Stimulated activated CD4-positive, alpha-beta T cell treated with anti-CD3 and anti-CD28 coated beads, Interleukin-15, amount 100 ng/mL, for 24 hours (primary cell): Measurements from ENCODE around the gene SOWAHC.
A peak's percentile ranks its signal among the peaks of the same experiment; 100 is the strongest.
"Not testable (repeated sequence)": the region's sequence is repeated elsewhere in the genome, so short reads cannot be mapped to it uniquely, and the experiment has no call there.

Source experiments
- DNase-seq: peaks from one replicate; pipeline ENCODE4 v3.0.0-alpha.2; 2020

The SOWAHC gene, protein sequence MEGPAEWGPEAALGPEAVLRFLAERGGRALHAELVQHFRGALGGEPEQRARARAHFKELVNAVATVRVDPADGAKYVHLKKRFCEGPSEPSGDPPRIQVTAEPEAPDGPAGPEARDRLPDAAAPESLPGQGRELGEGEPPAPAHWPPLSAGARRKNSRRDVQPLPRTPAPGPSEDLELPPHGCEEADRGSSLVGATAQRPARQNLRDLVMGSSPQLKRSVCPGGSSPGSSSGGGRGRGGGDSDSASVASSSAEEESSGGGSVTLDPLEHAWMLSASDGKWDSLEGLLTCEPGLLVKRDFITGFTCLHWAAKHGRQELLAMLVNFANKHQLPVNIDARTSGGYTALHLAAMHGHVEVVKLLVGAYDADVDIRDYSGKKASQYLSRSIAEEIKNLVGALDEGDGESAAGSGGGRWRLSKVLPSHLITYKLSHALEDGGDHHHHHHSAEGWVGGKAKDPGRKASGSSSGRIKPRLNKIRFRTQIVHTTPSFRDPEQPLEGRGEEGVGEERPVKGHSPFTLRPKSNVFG

DNA sequence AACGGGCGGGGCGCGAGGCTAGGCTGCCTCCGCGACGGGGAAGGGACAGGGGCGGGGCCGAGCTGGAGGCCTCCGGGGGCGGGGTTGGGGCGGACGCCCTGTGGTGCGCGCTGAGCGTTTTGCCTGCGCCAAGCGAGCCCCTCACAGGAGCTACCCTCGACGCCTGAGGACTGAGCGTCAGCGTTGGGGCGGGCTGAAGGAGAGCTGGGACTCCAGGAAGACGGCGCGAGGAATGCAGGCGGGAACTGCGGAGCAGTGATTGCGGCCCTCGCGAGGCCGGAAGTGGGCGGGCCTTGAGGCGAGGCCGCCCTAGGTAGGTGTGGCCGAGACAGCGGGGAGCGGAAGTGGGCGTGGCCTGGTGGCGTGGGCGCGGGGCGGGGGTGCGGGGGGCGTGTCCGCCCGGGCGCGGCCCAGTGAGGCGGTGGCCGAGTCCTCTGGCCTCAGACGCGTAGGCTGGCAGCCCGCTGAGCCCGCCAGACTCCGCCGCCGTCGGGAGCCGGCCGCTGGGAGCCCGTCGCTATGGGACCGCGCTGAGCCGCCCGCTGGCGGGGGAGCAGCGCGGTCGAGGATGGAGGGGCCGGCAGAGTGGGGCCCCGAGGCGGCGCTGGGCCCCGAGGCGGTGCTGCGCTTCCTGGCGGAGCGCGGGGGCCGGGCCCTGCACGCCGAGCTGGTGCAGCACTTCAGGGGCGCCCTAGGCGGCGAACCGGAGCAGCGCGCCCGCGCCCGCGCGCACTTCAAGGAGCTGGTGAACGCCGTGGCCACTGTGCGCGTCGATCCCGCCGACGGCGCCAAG lies at the start of gene SOWAHC, which contains the start of gene SEPTIN10:
TSS of gene SOWAHC (plus strand) at position 443 of the 793 bp plus-strand sequence. CDS start at position 569, 126 bp downstream.
TSS of gene SEPTIN10 (minus strand) at position 45 of the 793 bp plus-strand sequence. CDS start 139 bp downstream, outside the sequence.
- peak; percentile 84 for DNase-seq

DNA sequence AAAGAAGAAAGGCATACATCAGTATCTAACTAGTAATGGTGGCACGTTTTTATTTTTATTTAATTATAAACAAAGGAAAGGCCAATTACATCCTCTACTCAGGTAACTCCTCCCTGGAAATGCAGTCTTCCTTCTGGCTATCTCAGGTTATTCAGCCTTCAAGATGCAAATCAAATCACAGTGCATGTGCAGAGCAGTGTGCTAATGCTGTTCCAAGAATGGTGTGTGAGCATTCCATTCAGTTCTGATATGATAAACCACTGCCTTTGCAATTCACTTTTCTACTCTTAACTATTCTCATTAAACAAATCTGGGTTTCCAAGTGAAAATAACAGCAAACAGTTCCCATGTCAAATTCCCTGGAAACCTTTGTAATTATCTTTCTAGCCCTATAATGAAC lies 38.8 kb upstream of the SOWAHC start:
- DNase-seq, result no peak

DNA sequence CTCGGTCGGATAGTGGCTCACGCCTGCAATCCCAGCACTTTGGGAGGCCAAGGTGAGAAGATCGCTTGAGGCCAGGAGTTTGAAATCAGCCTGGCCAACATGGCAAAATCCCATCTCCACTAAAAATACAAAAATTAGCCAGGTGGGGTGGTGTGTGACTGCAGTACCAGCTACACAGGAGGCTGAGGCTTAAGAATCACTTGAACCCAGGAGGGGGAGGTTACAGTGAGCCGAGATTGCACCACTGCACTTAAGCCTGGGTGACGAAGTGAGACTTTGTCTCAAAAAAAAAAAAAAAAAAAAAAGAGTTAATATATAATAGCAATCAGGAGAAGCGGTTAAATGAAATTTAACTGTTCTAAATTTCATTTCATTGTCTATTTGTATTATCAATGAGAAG lies 36.5 kb upstream of the SOWAHC start:
- not testable (repeated sequence) for DNase-seq

DNA sequence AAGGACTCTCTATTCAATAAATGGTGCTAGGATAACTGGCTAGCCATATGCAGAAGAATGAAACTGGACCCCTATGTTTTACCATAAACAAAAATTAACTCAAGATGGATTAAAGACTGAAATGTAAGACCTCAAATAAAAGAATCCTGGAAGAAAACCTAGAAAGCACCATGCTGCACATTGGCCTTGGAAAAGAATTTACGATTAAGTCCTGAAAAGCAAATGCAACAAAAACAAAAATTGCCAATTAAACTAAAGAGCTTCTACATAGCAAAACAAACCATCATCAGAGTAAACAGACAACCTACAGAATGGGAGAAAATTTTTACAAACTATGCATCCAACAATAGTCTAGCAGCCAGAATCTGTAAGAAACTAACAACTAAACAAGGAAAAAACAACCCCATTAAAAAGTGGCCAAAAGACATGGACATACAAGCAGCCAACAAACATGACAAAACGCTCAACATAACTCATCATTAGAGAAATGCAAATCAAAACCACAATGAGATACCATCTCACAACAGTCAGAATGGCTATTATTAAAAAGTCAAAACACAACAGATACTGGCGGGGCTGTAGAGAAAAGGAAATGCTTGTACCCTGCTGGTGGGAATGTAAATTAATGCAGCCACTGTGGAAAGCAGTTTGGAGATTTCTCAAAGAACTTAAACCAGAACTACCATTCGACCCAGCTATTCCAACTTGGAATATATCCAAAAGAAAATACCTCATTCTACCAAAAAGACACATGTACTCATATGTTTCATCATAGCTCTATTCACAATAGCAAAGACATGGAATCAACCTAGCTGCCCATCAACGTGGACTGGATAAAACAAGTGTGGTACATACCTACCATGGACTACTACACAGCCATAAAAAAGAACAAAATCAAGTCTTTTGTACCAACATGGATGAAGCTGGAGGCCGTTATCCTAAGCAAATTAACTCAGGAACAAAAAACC lies 31.0 kb upstream of the SOWAHC start:
- DNase-seq, result no peak

DNA sequence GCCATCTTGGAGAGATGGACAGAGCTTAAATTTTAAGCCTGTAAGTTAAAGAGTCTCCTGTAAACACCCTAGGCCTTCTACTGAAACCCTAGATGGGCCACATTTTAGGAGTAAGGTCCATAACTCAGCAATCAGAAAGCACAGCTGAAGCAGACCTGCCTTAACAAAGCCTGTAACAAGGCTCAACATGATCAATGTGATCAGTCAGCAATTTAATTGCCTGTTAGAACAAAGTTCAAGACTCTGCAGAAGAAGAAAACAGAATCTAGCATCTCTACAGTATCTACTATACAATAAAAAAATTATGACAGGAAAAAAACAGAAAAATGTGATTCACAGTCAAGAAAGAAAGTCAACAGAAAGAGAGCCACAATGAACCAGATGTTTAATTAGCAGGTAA lies 27.5 kb upstream of the SOWAHC start:
- no peak for DNase-seq

DNA sequence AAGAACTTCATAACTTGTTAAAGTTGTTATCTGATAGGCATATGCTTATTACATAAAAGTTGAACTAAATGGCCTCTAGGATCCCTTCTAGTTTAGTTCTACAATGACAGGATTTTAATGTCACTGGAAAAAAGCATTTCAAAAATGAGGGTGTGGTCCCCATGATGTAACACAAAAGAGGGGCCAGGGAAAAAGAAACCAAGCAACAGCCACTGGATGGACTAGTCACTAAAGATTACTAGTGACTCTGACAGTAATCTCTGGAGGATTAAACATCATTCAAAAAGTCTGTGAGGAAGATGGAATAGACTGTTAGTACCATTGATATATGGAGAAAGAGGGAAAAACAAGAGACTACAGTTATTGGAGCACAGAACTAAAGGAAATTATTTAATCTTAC lies 23.0 kb upstream of the SOWAHC start:
- DNase-seq, result no peak

DNA sequence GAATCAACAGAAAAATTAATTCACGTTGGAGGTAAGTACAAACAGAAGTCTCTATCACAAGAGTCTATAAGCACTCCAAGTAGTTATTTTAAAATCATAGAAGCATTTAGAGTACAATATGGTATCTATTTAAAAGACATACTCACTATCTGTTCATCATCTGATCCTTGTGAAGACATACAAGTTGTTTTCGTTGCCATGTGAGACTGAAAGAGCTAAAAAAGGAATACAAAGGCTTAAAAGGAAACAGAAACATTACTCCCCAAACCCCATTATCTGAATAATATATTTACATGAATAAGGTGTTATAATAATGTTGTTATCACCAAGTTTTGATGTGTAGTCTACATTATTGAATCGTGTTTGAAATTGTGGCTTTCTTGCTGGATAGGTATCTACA lies 21.3 kb upstream of the SOWAHC start:
- DNase-seq, result no peak

DNA sequence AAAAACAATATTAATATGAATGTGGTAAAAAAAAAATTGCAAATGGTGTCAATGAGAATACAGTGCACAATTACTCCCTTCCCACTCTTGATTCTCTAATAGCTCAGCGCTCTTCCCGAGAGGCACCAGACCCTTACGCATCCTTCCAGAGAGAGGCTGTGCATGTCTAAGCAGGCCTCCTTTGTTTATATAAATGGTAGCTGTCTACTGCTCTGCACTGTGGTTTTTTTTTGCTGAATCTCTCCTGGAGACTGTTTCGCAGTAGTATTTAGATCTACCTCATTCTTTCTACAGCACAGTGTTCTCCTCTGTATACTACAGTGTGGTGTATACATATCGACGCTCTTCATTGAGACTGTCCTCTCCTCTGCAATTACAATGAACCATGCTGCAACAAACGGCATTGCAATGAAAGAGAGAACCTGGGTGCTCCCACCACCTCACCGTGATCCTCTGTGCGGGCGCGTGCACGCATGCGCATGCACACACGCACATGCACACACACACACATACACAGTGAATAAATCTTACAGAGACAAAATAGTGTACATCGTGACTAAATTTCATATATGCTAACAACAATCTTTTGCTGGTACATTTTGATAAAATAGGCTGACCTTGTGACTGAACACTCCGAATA lies 19.8 kb upstream of the SOWAHC start:
- no peak for DNase-seq

DNA sequence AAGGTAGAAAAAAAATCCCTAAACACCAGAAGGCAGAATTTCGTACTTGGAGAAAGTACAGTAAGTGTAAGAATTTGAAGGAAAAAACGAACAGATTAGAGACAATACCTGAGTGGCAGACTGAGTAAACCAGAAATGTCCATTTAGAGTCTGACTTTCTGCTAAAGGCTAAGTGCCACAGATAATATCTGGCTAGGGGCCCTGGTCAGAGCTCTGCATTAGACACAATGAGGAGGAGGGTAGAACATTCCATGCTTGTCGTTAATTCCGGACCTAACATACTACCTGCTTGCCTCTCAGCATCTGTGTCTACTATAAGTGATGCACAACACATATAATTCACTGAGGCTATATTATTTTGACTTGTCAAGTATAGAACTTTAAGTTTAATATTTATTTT lies 18.5 kb upstream of the SOWAHC start:
- DNase-seq, result no peak

DNA sequence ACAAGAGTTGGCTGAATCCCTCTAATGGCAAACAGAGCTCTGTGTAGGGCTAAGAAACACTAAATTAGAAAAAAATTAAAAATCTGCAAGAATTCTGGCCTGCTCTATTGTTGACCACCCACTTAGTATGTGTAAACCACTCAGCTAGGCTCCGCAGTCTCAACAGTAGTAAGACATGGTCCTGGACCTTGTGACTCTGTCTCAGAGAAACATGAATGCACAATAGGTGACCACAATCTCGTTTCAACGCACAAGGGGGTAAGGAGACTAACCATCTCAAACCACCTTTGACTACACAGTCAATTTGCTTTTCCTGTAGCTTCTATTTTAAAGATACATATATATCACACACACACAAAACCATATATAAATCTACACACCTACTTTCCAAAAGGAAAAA lies 16.9 kb upstream of the SOWAHC start:
- no peak for DNase-seq

DNA sequence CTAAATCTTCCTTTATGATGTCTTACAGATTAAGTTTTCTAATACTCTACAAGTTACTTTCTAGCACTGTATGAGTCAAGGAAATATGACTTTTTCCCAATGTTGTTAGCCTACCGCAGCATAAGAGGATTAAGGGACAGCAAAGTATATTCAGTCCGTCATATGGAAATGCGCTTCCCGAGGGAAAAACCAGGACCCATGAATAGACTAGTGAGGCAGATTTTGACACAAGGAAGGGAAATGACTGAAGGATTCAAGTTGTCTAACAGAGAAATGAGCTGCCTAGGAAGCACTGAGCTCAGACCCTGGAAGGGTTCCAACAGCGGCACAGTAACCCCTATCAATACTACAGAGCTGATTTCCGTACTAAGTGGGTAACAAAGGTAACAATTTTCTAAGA lies 12.4 kb upstream of the SOWAHC start:
- no peak for DNase-seq

DNA sequence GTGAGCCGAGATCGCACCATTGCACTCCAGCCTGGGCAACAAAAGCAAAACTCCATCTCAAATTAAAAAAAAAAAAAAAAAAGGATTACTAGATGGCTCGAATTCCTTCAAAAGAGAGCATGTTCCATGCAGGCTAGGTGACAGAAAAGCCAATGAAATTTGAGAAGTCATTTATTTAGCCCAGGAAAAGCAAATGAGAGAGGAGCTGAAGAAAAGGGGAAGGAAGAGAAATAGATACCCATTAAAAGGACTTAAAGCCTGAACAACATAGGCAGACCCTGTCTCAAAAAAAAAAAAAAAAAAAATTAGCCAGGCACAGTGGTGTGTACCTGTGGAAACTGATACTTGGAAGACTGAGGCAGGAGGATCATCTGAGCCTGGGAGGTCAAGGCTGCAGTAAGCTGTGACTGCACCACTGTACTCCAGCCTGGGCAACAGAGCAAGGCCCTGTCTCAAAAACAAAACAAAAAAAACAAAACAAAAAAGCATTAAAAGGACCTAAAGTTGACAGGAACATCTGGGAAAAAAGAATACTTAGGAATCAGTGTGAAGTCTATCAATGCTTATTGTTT lies 11.5 kb upstream of the SOWAHC start:
- DNase-seq, result no peak

DNA sequence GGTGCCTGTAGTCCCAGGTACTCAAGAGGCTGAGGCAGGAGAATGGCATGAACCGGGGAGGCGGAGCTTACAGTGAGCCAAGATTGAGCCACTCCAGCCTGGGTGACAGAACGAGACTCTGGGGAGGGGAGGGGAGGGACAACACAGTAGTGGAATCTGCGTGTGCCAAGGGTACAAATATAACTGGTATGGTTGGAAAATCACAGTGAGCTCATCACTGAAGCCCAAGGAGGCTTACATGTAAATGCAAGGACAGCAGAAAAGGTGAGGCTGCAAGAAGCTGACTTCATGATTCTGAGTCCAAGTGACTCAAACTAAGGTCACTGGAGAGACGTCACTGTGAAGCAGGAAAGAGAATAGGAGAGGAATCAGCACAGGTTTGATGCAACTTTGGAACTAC lies 9.6 kb upstream of the SOWAHC start:
- no peak for DNase-seq

DNA sequence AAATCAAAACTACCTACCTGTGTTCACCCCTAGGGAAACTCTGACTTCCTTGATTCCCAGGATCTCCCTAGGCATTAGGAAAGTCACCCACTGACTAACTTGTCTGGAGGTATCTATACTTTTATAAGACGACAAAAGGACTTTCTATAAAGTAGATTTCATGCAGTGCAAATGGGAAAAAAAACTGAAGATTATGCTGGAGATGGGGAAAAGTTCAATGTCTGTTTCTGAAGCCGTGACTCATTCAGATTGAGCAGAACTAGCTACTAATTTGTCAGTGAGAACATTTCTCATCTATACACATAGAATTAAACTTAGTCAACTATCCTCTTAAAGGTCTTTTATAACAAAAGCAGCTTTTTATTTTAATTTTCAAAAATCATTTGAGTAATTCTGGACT lies 6.4 kb upstream of the SOWAHC start:
- DNase-seq, result no peak

DNA sequence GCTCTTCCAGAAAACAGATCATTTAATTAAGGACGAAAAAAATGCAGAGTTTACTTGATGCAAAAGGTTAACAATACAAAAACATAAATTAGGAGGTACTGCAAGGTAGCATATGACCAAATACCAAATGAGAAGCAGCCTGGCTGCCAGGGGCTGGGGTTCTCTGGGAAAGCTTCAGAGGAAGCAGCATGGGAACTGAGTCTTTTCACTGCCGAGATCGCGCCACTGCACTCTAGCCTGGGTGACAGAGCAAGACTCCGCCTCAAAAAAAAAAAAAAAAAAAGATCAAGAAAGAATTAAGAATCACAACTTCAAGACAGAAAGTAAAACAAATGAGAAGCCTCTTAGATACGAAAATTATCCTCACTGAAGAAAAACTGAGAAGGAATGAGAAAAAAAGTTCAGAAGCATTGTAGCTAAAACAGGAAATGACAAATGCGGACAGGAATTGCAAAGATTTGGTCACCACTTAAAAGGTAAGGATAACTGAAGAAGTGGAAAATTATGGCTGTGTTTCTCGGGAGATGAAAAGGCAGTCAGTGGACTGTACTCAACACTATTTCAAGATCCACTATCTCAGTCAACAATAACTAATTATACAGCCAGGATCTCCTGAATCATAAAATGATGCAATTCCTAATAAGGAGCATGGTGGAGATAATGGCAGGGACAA lies 4.7 kb upstream of the SOWAHC start:
- DNase-seq, result no peak

DNA sequence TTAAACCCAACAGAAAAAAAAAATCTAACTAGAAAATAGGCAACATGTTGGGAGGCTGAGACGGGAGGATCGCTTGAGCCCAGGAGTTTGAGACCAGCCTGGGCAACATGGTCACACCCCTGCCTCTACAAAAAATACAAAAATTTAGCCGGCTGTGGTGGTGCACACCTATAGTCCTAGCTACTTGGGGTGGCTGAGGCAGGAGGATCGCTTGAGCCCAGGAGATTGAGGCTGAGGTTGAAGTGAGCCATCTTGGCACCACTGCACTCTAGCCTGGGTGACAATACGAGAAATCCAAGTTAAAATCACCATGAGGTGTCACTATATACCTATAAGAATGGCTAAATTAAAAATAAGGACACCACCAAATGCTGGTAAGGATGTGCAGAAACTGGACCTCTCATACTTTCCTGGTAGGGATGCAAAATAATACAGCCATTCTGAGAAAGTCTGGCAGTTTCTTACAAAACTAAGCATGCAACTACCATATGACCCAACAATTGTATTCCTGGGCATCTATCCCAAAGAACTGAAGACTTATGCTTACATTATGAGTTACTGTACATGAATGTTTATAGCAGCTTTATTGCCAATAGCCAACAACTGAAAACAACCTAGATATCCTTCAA lies 2.6 kb upstream of the SOWAHC start:
- no peak for DNase-seq

DNA sequence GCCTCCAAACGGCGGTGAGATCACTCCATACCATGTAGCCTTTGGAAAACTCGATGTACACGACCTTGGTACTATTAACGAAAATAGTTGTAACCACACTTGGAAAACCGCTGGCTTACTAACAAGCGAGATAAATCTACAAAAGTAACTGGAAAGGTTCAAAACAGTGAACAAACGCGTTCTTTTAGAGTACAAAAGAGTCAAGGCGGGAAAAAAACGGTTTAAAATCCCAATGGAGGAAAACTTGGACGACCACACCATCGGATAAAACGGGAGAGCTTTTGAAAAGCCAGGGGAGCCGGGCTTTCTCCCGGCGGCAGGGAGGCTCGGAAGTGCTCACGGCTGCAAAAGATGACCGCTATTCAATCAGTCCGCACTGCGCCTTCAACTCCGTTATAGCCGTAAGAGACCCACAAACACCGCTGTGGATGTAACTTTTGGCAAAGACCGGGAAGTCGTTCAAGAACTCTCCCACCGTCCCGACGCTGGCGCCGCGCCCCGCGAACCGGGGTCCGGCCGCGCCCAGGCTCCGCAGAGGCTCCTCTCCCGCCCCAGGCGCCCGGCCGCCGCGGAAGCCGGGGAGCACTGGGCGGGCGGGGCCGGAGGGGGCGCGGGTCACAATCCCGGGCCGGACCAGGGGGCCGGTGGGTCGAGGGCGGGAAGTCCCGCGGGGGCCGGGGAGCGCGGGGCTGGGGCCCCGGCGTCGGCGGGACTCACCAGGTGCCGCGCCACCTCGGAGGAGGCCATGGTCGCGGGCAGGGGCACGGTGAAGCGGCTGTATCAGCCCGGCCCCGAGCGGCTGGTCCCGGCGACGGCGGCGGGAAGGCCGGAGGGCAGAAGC lies 863 bp upstream of the SOWAHC start:
- DNase-seq, result no peak

DNA sequence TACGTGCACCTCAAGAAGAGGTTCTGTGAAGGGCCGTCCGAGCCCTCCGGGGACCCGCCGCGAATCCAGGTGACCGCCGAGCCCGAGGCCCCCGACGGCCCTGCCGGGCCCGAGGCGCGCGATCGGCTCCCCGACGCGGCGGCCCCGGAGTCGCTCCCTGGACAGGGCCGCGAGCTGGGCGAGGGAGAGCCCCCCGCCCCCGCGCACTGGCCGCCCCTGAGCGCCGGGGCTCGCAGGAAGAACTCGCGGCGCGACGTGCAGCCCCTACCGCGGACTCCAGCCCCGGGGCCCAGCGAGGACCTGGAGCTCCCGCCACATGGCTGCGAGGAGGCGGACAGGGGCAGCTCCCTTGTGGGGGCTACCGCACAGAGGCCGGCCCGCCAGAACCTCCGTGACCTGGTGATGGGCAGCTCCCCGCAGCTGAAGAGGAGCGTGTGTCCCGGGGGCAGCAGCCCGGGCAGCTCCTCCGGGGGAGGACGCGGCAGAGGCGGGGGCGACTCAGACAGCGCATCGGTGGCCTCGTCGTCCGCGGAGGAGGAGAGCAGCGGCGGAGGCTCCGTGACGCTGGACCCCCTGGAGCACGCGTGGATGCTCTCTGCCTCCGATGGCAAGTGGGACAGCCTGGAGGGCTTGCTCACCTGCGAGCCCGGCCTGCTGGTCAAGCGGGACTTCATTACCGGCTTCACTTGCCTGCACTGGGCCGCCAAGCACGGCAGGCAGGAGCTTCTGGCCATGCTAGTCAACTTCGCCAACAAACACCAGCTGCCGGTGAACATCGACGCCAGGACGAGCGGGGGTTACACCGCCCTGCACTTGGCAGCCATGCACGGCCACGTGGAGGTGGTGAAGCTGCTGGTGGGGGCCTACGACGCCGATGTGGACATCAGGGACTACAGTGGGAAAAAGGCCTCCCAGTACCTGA lies 812 bp downstream of the SOWAHC start:
- peak; percentile 10 for DNase-seq
